Measurements from ENCODE around the gene NCKAP5. TPM values are rescaled to one million over a fixed set of nuclear protein-coding genes. Genes with fewer than 3 reads are reported as not detected.

The NCKAP5 gene
- total and polyA plus RNA-seq, 9 of the 15 experiments (the other 6 are each of a cell fraction or from before 2014, with no cell fraction given) = not detected

DNA sequence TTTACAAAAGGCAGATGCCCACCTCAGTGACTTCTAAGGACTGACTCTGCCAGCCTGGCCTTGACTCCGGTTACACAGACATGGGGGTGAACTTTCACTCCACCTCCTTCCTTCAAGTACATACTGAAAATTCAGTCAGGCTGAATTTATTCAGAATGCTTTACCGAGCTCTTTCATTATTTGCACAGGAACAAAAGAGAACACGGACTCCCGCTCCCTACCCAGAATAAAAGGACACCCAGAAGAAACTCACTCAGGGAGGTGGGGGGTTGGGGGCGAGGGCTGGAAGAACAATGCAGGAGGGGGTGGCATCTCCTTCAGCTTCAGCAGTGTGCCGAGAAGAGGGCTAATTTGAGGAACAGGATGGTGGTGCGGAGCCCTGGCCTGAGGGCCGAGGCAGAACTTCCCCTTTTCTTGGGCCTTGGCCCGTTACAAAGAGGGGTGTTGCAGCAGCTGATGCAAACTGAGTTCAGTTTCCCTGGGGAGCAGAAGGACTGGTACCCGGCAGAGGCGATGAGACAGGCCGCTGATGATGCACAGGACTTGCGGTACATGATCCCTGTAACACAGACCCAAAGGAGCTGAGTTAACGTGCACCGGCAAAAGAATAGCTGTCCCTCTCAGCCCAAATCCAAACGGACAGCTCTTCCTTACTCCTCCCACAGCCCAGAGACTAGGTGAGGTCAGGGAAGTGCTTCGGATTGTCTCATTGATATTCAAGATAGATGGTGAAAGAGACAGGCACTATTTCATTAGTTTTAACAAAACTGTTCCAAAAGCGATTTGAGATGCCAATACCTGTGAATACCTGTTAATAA, 922.3 kb downstream of the NCKAP5 start:
- DNase-seq (ENCODE audit: extremely low read depth in 1 of 4, low spot score in 3 of 4) (no peak), ATAC-seq (no peak), FAIRE-seq (no peak)
- H3K9ac ChIP-seq (ENCODE audit: insufficient read depth in 1 of 2, low read depth in 2 of 2, low read length in 2 of 2) = no peak overlapping the region
- ChIA-PET CTCF (ENCODE audit: low intra/inter-chr PET ratio) (no interaction called here), POLR2A (interaction anchor here (0.6 kb wide), 1 partner anchor 84 kb away, joined by 3 read pairs; no protein-coding TSS in a partner anchor)
- no peak overlapping the region for H3K4me3 ChIP-seq
- intact Hi-C loops (cut with micrococcal nuclease) (no loop called here), in situ Hi-C loops (cut with MboI) (no loop called here)
- peaks cover 0 to 16% of the 10 kb centered on the region in 2 experiments; a peak in 2 of 5 replicates for H3K27me3 ChIP-seq (ENCODE audit: control insufficient read depth in 2 of 2, insufficient read depth in 2 of 2, low read length in 2 of 2)
- TF ChIP-seq ETV5 (CRISPR knock-in tag; IDR thresholded peaks at IDR 0.05; ENCODE audit: low read depth) = no peak
- TF ChIP-seq SPI1 (IDR thresholded peaks at IDR 0.05; ENCODE audit: borderline replicate concordance, low read depth, low read length) = peak; percentile 29; the same call in 1 of the 2 replicates
- no peaks in the 10 kb centered on the region for H4K20me1 ChIP-seq (replicated peaks; ENCODE audit: control insufficient read depth, insufficient read depth, low read length)
- H2AFZ ChIP-seq (ENCODE audit: low read depth, low read length) = no peak overlapping the region
- H3K9me3 ChIP-seq (replicated peaks; ENCODE audit: control insufficient read depth, insufficient read depth, low read depth, low read length) = no peaks in the 10 kb centered on the region
- H3K4me2 ChIP-seq (ENCODE audit: insufficient read depth, low read length) = no peak overlapping the region
- no peaks in the 10 kb centered on the region for H3K9me1 ChIP-seq (ENCODE audit: control insufficient read depth, insufficient read depth, low read length)
- 2% methylated on average over 18 of the region's 18 CpGs for WGBS (ENCODE audit: insufficient coverage, low coverage, missing lambda C conversion rate)
- H3K79me2 ChIP-seq (ENCODE audit: control insufficient read depth, insufficient read depth, low read length) = no peaks in the 10 kb centered on the region
- H3K36me3 ChIP-seq (ENCODE audit: control insufficient read depth, insufficient read depth, low read length) = no peaks in the 10 kb centered on the region
- H3K4me1 ChIP-seq (replicated peaks in 1 of 2; ENCODE audit: control insufficient read depth in 2 of 2, insufficient read depth in 2 of 2, low read length in 2 of 2) = peaks cover 0 to 4% of the 10 kb centered on the region in 2 experiments; a peak in 1 of 5 replicates
- no peak overlapping the region for H3K27ac ChIP-seq (ENCODE audit: extremely low read depth, low read depth, low read length)
- no TSS peak for BruUV-seq (replicated peaks)

DNA sequence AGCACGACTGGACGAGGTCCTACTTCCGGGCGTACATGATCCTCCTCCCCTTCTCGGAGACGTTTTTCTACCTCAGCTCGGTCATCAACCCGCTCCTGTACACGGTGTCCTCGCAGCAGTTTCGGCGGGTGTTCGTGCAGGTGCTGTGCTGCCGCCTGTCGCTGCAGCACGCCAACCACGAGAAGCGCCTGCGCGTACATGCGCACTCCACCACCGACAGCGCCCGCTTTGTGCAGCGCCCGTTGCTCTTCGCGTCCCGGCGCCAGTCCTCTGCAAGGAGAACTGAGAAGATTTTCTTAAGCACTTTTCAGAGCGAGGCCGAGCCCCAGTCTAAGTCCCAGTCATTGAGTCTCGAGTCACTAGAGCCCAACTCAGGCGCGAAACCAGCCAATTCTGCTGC, 923.1 kb downstream of the NCKAP5 start:
- ChIA-PET CTCF (ENCODE audit: low intra/inter-chr PET ratio) (no interaction called here), POLR2A (no interaction called here)
- Histone ChIP-seq H2AFZ (ENCODE audit: low read depth, low read length) (no peak overlapping the region), H3K9me1 (ENCODE audit: control insufficient read depth, insufficient read depth, low read length) (no peaks in the 10 kb centered on the region), H3K79me2 (ENCODE audit: control insufficient read depth, insufficient read depth, low read length) (no peaks in the 10 kb centered on the region), H3K27me3 (ENCODE audit: control insufficient read depth in 2 of 2, insufficient read depth in 2 of 2, low read length in 2 of 2) (peaks cover 0 to 16% of the 10 kb centered on the region in 2 experiments; a peak in 2 of 5 replicates), H3K4me2 (ENCODE audit: insufficient read depth, low read length) (no peak overlapping the region), H3K4me1 (replicated peaks in 1 of 2; ENCODE audit: control insufficient read depth in 2 of 2, insufficient read depth in 2 of 2, low read length in 2 of 2) (peaks cover 0 to 4% of the 10 kb centered on the region in 2 experiments; a peak in 1 of 5 replicates), H4K20me1 (replicated peaks; ENCODE audit: control insufficient read depth, insufficient read depth, low read length) (no peaks in the 10 kb centered on the region), H3K9me3 (replicated peaks; ENCODE audit: control insufficient read depth, insufficient read depth, low read depth, low read length) (no peaks in the 10 kb centered on the region), H3K36me3 (ENCODE audit: control insufficient read depth, insufficient read depth, low read length) (no peaks in the 10 kb centered on the region), H3K9ac (ENCODE audit: insufficient read depth in 1 of 2, low read depth in 2 of 2, low read length in 2 of 2) (no peak overlapping the region), H3K4me3 (no peak overlapping the region), H3K27ac (ENCODE audit: extremely low read depth, low read depth, low read length) (no peak overlapping the region)
- WGBS (ENCODE audit: insufficient coverage, low coverage, missing lambda C conversion rate) = 19% methylated on average over 32 of the region's 35 CpGs
- in situ Hi-C loops (cut with MboI) (no loop called here), intact Hi-C loops (cut with micrococcal nuclease) (no loop called here)
- DNase-seq (ENCODE audit: extremely low read depth in 1 of 4, low spot score in 3 of 4) (no peak), ATAC-seq (no peak), FAIRE-seq (no peak)
- BruUV-seq (replicated peaks) = no TSS peak
- TF ChIP-seq ZC3H8 (IDR thresholded peaks at IDR 0.05) (no peak), FOXK1 (CRISPR knock-in tag; IDR thresholded peaks at IDR 0.05; ENCODE audit: borderline replicate concordance) (no peak)

Measured in K562 (cell line).